Spinal cord (tissue), 10 donors: ENCODE measurements around the gene CCDC124. TPM values are rescaled to one million over a fixed set of nuclear protein-coding genes. Genes with fewer than 3 reads are reported as not detected.
"Not testable (repeated sequence)": the region's sequence is repeated elsewhere in the genome, so short reads cannot be mapped to it uniquely, and the experiment has no call there.

Experiments
- DNase-seq, 6 donors: peaks; one replicate each; pipeline versions ENCODE4 v3.0.0 to v3.0.0-alpha.2; 2013 to 2015; ENCODE audit warnings: low spot score in 6 of 6, low read depth in 4 of 6
- H3K27ac ChIP-seq: one replicate; pipeline ENCODE4 v1.5.1; 2013; ENCODE audit warnings: low read depth, low read length, control low read depth
- H3K27me3 ChIP-seq: one replicate; pipeline ENCODE4 v1.6.1; 2013; ENCODE audit warnings: low read length; ENCODE audit not compliant: control insufficient read depth, insufficient read depth
- H3K36me3 ChIP-seq: one replicate; pipeline ENCODE4 v1.6.1; 2013; ENCODE audit warnings: low read length; ENCODE audit not compliant: control insufficient read depth, insufficient read depth
- H3K4me1 ChIP-seq: one replicate; pipeline ENCODE4 v1.6.1; 2013; ENCODE audit warnings: low read length; ENCODE audit not compliant: control insufficient read depth, insufficient read depth
- H3K4me3 ChIP-seq: one replicate; pipeline ENCODE4 v1.5.1; 2013; ENCODE audit warnings: low read depth, low read length, control low read depth
- H3K9me3 ChIP-seq: one replicate; pipeline ENCODE4 v1.6.1; 2013; ENCODE audit warnings: low read length; ENCODE audit not compliant: control insufficient read depth, insufficient read depth
- WGBS: methylation state at CpG from one replicate; pipeline ENCODE4 v1.1.5; 2013; ENCODE audit warnings: missing lambda C conversion rate; ENCODE audit not compliant: insufficient coverage; 5-methylcytosine and 5-hydroxymethylcytosine counted together
- polyA plus RNA-seq, 2 donors: library from polyadenylated mRNA; unstranded; fragments of 120-200 nt; gene quantifications; one replicate each; pipeline ENCODE4 v1.2.1, GENCODE V29; 2013; ENCODE audit not compliant: insufficient read length in 2 of 2
- total RNA-seq, 2 donors: library from RNA; depleted of rRNA in 1 of 2; stranded (reverse); fragments of 120-200 nt in 1 of 2; fragments of >200 nt in 1 of 2; gene quantifications; one replicate each; pipeline versions ENCODE4 v1.2.3 to v1.2.4, GENCODE V29; 2013 to 2014
- donor health status: healthy.

The CCDC124 gene
- total and polyA plus RNA-seq, 4 donors, result 24.5 to 142 (median 83.9) TPM

DNA sequence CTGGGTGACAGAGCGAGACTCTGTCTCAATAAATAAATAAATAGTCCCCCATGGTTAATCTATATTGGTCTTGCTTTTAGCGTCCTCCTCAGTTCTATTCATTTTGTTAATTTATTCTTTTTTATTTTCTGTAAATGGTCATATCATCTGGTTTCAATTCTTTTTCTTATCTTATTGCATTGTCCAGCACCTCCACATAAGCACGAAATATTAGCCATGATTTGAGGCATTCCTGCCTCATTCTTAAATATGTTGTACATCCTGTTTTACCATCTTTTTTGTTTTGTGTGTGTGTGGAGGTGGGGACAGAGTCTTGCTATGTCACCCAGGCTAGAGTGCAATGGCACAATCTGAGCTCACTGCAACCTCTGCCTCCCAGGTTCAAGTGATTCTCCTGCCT lies 24.6 kb upstream of the CCDC124 start:
- H3K4me1 ChIP-seq, result no peaks in the 10 kb centered on the region
- H3K27ac ChIP-seq, result no peak overlapping the region
- H3K27me3 ChIP-seq, result no peaks in the 10 kb centered on the region
- DNase-seq, result no peak
- no peak overlapping the region for H3K4me3 ChIP-seq
- WGBS, result no CpG with 5 or more reads among the region's 3 CpGs
- peaks cover 1% of the 10 kb centered on the region for H3K9me3 ChIP-seq
- H3K36me3 ChIP-seq, result no peaks in the 10 kb centered on the region

DNA sequence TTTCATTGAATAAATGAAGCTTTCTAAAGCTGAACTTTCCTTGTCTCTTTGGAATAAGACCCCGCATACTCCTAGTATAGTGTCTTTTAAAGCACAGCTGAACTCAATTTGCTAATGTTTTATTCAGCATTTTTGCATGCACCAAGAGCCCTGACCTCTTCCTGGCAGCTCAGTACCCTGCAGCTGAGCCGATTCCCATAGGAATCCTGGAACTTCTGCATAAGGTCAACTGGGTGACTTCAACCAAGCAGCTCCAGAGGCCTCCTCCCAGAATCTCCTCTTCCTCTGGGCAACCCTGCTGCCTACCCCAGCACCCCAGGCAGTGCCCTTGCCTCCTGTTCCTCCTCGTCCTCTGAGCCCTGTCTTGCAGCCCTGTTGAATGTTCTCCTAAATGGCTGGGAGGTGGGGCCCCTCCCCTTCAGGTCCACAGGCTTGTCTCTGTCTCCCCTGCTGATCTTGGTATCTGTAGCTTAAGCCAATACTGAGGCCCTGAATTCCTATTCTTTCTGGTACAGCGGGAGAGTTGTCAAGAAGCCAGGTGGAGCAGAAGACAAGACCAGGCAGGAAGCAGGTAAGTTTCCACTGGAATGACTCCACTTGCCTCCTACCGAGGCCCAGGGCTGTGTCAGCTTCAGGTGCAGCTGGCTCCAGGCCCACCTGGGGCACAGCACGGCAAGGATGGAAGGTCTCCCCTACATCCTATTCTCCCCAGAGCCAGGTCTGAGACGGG lies 23.6 kb upstream of the CCDC124 start:
- 54% methylated on average over 5 of the region's 7 CpGs for WGBS
- no peaks in the 10 kb centered on the region for H3K36me3 ChIP-seq
- peaks cover 1% of the 10 kb centered on the region for H3K9me3 ChIP-seq
- H3K27ac ChIP-seq, result no peak overlapping the region
- DNase-seq, result peak in 1 of 6 donors; percentile 46
- H3K4me1 ChIP-seq, result no peaks in the 10 kb centered on the region
- no peaks in the 10 kb centered on the region for H3K27me3 ChIP-seq
- H3K4me3 ChIP-seq, result no peak overlapping the region

DNA sequence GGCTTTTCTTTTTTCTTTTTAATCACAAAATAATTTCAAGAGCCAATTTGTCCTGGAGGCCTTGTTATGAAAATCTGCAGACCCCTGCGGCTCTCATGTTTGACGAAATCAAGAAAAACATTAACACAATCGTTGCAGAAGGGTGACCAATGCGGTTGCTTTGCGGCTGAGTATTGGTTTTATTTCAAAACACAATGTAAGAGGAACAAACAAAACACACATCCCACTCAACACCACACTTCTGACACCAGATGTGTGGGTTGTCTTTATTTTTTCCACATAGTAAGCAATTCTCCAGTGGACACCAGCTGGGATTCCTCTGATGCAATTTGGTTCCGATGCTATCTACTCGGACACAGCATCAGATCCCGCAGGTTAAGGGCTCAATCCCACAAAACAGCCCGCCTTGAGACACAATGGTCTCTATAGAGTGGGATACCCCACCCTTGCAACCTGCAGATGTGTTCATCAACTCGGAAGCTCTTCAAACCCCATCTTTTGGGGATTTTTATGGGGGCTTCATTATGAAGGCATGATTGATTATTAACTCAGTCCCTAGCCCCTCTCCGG lies 21.9 kb upstream of the CCDC124 start:
- no peak overlapping the region for H3K27ac ChIP-seq
- 46% methylated on average over 3 of the region's 11 CpGs for WGBS

DNA sequence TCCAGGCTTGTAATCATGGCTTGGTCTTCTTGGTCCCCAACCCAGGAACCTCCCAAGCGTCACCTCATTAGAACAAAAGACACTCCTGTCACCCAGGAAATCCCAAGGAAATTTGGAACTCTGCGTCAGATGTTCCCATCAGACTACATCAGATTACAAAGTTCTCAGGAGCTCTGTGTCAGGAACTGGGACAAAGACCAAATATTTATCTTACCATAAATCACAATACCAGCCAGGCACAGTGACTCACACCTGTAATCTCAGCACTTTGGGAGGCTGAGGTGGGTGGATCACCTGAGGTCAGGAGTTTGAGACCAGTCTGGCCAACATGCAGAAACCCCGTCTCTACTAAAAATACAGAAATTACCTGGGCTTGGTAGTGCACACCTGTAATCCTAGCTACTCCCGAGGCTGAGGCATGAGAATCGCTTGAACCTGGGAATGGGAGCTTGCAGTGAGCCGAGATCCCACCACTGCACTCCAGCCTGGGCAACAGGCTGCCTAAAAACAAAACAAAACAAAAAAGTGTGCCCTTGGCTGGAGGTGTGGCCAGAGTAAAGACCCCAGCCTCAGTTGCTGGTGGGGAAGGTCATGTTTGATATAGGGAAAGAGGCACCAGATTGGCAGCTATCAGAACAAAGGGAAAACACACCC lies 16.7 kb upstream of the CCDC124 start:
- no peaks in the 10 kb centered on the region for H3K4me1 ChIP-seq
- no peaks in the 10 kb centered on the region for H3K9me3 ChIP-seq
- WGBS, result 87% methylated on average over 4 of the region's 6 CpGs
- H3K27ac ChIP-seq, result no peak overlapping the region
- no peak for DNase-seq
- no peak overlapping the region for H3K4me3 ChIP-seq
- no peaks in the 10 kb centered on the region for H3K27me3 ChIP-seq
- H3K36me3 ChIP-seq, result no peaks in the 10 kb centered on the region

More for the DNA sequence above, 21.9 kb upstream of the CCDC124 start:
- no peaks in the 10 kb centered on the region for H3K27me3 ChIP-seq
- H3K36me3 ChIP-seq, result no peaks in the 10 kb centered on the region
- peaks cover 1% of the 10 kb centered on the region for H3K9me3 ChIP-seq
- no peaks in the 10 kb centered on the region for H3K4me1 ChIP-seq
- H3K4me3 ChIP-seq, result no peak overlapping the region
- DNase-seq, result peak in 1 of 6 donors; percentile 14

DNA sequence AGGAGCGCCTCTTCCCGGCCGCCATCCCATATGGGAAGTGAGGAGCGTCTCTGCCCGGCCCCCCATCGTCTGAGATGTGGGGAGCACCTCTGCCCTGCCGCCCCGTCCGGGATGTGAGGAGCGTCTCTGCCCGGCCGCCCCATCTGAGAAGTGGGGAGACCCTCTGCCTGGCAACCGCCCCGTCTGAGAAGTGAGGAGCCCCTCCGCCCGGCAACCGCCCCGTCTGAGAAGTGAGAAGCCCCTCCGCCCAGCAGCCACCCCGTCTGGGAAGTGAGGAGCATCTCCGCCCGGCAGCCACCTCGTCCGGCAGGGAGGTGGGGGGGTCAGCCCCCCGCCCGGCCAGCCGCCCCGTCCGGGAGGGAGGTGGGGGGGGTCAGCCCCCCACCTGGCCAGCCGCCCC lies 14.7 kb upstream of the CCDC124 start:
- 97% methylated on average over 9 of the region's 30 CpGs for WGBS
- H3K36me3 ChIP-seq, H3K4me1 ChIP-seq, DNase-seq, H3K4me3 ChIP-seq, H3K27me3 ChIP-seq, H3K27ac ChIP-seq, H3K9me3 ChIP-seq: not testable (repeated sequence)

DNA sequence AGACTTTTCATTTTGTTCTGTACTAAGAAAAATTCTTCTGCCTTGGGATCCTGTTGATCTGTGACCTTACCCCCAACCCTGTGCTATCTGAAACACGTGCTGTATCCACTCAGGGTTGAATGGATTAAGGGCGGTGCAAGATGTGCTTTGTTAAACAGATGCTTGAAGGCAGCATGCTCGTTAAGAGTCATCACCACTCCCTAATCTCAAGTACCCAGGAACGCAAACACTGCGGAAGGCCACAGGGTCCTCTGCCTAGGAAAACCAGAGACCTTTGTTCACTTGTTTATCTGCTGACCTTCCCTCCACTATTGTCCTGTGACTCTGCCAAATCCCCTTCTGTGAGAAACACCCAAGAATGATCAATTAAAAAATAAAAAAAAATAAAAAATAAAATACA lies 13.7 kb upstream of the CCDC124 start:
- H3K4me3 ChIP-seq, DNase-seq, H3K27me3 ChIP-seq, H3K27ac ChIP-seq, H3K36me3 ChIP-seq, H3K9me3 ChIP-seq, H3K4me1 ChIP-seq: not testable (repeated sequence)
- no CpG with 5 or more reads among the region's 5 CpGs for whole genome bisulfite sequencing

DNA sequence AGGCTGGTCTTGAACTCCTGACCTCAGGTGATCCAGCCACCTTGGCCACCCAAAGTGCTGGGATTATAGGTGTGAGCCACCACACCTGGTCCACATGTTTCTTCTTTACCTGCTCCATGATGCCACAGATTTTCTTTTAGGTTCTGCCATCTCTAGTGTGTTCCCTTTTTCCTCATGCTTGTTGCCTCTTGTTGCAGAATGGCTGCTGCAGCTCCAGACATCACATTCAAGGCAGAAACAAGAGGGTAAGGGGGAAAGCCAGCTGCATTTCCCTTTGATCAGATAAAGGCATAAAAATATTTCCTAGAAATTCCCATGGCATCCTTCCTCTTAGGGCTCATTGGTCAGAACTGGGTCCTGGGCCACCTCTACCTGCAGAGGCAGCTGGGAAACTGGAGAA lies 12.3 kb upstream of the CCDC124 start:
- no peaks in the 10 kb centered on the region for H3K4me1 ChIP-seq
- H3K9me3 ChIP-seq, result no peaks in the 10 kb centered on the region
- no peaks in the 10 kb centered on the region for H3K36me3 ChIP-seq
- no peak for DNase-seq
- H3K27ac ChIP-seq, result no peak overlapping the region
- no peak overlapping the region for H3K4me3 ChIP-seq
- no peaks in the 10 kb centered on the region for H3K27me3 ChIP-seq

DNA sequence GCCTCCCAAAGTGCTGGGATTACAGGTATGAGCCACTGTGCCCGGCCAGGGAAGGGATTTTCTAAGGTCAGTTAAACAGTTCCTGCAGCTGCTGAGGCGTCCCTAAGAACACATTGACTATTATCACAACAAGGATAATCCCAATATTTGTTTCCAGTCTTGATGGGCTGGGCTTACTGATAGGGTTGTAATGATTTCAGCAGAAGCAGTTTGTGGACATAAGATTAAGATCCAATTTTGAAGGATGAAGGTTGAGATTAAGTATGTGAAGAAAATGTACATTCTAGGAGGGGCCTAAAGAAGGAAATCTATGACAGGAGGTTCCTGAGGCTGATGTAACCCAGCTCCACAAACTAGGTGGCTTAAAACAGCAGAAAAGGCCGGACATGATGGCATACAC lies 10.7 kb upstream of the CCDC124 start:
- H3K36me3 ChIP-seq, result no peaks in the 10 kb centered on the region
- H3K4me1 ChIP-seq, result no peaks in the 10 kb centered on the region
- no peak overlapping the region for H3K4me3 ChIP-seq
- no peak overlapping the region for H3K27ac ChIP-seq
- DNase-seq, result no peak
- no peaks in the 10 kb centered on the region for H3K9me3 ChIP-seq
- H3K27me3 ChIP-seq, result no peaks in the 10 kb centered on the region
- 100% methylated on average over 1 of the region's 3 CpGs for WGBS

DNA sequence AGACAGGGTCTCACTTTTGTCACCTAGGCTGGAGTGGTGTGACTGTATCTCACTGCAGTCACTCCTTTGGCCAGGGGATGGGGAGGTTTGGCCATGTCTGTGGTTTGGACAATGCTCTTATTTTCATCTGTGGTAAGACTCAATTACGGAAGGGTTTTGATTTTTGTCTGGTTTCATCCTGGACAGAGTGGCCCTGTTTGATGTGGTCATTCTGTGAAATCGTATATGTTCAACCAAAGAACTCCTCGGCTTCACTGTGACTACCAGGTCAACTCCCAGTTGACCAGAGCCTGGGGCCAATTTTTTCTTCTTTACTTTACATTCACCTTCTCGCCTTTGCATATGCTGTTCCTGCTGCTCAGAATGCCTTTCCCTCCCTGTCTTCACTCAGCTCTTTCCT lies 6.8 kb upstream of the CCDC124 start:
- WGBS, result 91% methylated on average over 4 of the region's 4 CpGs
- no peak overlapping the region for H3K4me3 ChIP-seq
- no peaks in the 10 kb centered on the region for H3K36me3 ChIP-seq
- no peaks in the 10 kb centered on the region for H3K9me3 ChIP-seq
- no peak overlapping the region for H3K27ac ChIP-seq
- no peaks in the 10 kb centered on the region for H3K27me3 ChIP-seq
- no peaks in the 10 kb centered on the region for H3K4me1 ChIP-seq
- DNase-seq, result no peak

DNA sequence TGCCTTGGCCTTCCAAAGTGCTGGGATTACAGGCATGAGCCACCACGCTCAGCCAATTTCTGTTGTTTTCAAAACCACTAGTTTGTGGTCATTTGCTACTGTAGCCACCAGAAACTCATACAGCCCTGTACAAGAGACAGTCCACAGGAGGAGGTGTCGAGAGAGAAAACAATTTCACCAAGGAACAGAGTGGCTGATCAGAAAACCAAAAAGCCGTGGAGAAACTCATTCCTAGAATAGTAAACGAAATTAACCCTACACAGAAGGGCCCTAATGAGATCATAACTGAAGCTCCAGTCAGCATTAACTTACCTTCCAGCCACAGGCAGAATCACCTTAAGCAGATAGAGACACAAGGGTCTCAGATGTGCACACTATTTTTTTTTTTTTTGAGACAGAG lies 3.8 kb upstream of the CCDC124 start:
- Histone ChIP-seq H3K9me3 (no peaks in the 10 kb centered on the region), H3K27ac (no peak overlapping the region), H3K4me3 (no peak overlapping the region), H3K4me1 (peaks cover 20% of the 10 kb centered on the region), H3K27me3 (no peaks in the 10 kb centered on the region), H3K36me3 (no peaks in the 10 kb centered on the region)
- DNase-seq, result no peak
- 86% methylated on average over 4 of the region's 4 CpGs for WGBS
